GM12891 (cell line): ENCODE results near the gene DLGAP1.

ENCODE experiments used
- PAX5 ChIP-seq: IDR thresholded peaks from 2 replicates; pipeline ENCODE4 v1.6.1; 2011; ENCODE audit warnings: low read length, moderate library complexity, mild to moderate bottlenecking; ENCODE audit not compliant: insufficient read depth, severe bottlenecking
- POLR2A ChIP-seq: IDR thresholded peaks from 2 replicates; pipeline ENCODE4 v1.6.1; 2011; ENCODE audit warnings: low read depth, low read length, control low read depth
- POLR2AphosphoS5 ChIP-seq: IDR thresholded peaks from 2 replicates; pipeline ENCODE4 v1.6.1; 2011; ENCODE audit warnings: low read depth, low read length, control low read depth
- POU2F2 ChIP-seq: IDR thresholded peaks from 2 replicates; pipeline ENCODE4 v1.6.1; 2011; ENCODE audit warnings: low read depth, mild to moderate bottlenecking, control low read depth, low read length, moderate library complexity
- SPI1 ChIP-seq: IDR thresholded peaks from 2 replicates; pipeline ENCODE4 v1.6.1; 2011; ENCODE audit warnings: low read depth, low read length, control low read depth
- TAF1 ChIP-seq: IDR thresholded peaks from 2 replicates; pipeline ENCODE4 v1.6.1; 2011; ENCODE audit warnings: low read depth, low read length, control low read depth

DNA sequence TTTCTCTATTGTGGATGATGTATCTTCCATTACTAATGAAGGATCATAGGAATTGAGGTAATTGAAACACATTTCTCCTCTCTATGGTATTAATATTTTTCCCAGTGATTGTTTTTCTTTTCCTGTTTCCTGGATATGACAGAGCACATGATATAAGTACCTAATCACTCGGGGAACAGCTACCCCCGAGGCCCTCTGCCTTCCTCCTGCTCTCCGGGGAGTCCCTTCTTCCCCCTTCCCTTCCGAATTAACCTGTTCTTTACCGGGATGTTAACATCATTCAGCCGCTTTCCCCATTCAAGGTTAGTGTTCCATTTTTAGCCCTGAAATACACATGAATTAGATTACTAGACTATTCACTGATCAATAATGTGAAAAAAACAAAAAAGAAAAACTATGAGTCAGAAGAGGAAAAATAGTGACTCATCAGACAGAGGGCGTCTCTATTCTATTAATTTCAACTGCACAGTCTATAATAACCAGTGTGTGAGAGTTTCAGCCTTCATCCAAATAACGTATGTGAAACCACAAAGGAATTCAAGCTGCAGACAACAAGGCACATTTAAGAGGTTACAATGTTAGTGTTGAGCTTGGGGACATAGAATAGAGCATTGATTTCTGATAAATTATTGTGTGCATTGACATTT is 450.8 kb downstream of the DLGAP1 start:
- TF ChIP-seq POLR2AphosphoS5 = no peak
- no peak for TF ChIP-seq POLR2A
- no peak for TF ChIP-seq TAF1
- no peak for TF ChIP-seq POU2F2
- no peak for TF ChIP-seq SPI1
- no peak for TF ChIP-seq PAX5
